Measurements from ENCODE around the gene UBAC2. TPM values are rescaled to one million over a fixed set of nuclear protein-coding genes. Genes with fewer than 3 reads are reported as not detected.

UBAC2 gene
- total RNA-seq, 1 donor from 2014 or later, result 87.7 TPM

- Histone ChIP-seq H3K36me3 (no peaks in the 10 kb centered on the region), H3K27me3 (no peaks in the 10 kb centered on the region), H3K4me3 (no peak within 1 kb of the TSS), H3K79me2 (ENCODE audit: low read depth) (no peaks in the 10 kb centered on the region), H4K20me1 (ENCODE audit: low read depth) (peaks cover 5% of the 10 kb centered on the region), H2AFZ (replicated peaks) (no peak within 1 kb of the TSS), H3K9ac (no peak within 1 kb of the TSS), H3K9me3 (ENCODE audit: low read depth) (no peaks in the 10 kb centered on the region), H3K4me2 (no peak within 1 kb of the TSS), H3F3A (ENCODE audit: low read depth) (no peaks in the 10 kb centered on the region), H3K4me1 (no peaks in the 10 kb centered on the region), H3K27ac (no peak within 1 kb of the TSS)
- Mint-ChIP-seq H3K4me3 (no peak within 1 kb of the TSS), H3K27ac (peak within 1 kb of the TSS; percentile 68), H3K4me1 (peaks cover 17% of the 10 kb centered on the region), H3K27me3 (ENCODE audit: insufficient read depth, low read depth) (peaks cover 2% of the 10 kb centered on the region), H3K36me3 (peaks cover 10% of the 10 kb centered on the region), H3K9me3 (no peaks in the 10 kb centered on the region)
- no peak for DNase-seq (ENCODE audit: low spot score)
- TF ChIP-seq CTCF (IDR thresholded peaks at IDR 0.05) (no peak), EZH2 (IDR thresholded peaks at IDR 0.05) (no peak), EZH2phosphoT487 (IDR thresholded peaks at IDR 0.05) (no peak)
Measured at GRCh38 chr13:99307247-99307646, 106.6 kb downstream of the UBAC2 start, which contains the start of gene GPR183. Gene GPR183, minus strand, starts transcription at chr13:99307399. Its CDS starts 11,254 bp downstream, at chr13:99296145.

GRCh38 chr13:99307648-99308339, 107.1 kb downstream of the UBAC2 start:
- no peak overlapping the region for H3K27ac Mint-ChIP-seq
- no peaks in the 10 kb centered on the region for H3K27me3 ChIP-seq
- H3K36me3 ChIP-seq, result no peaks in the 10 kb centered on the region
- H2AFZ ChIP-seq (replicated peaks), result no peak overlapping the region
- no peak overlapping the region for H3K27ac ChIP-seq
- no peaks in the 10 kb centered on the region for H3F3A ChIP-seq (ENCODE audit: low read depth)
- H3K27me3 Mint-ChIP-seq (ENCODE audit: insufficient read depth, low read depth), result peaks cover 3% of the 10 kb centered on the region
- H3K4me1 Mint-ChIP-seq, result peaks cover 22% of the 10 kb centered on the region
- H4K20me1 ChIP-seq (ENCODE audit: low read depth), result no peaks in the 10 kb centered on the region
- H3K36me3 Mint-ChIP-seq, result peaks cover 13% of the 10 kb centered on the region
- H3K9ac ChIP-seq, result no peak overlapping the region
- no peak overlapping the region for H3K4me3 Mint-ChIP-seq
- H3K4me3 ChIP-seq, result no peak overlapping the region
- DNase-seq (ENCODE audit: low spot score), result no peak
- no peak overlapping the region for H3K4me2 ChIP-seq
- H3K9me3 Mint-ChIP-seq, result peaks cover 2% of the 10 kb centered on the region
- H3K4me1 ChIP-seq, result no peaks in the 10 kb centered on the region
- TF ChIP-seq EZH2 (IDR thresholded peaks at IDR 0.05) (no peak), EZH2phosphoT487 (IDR thresholded peaks at IDR 0.05) (no peak), CTCF (IDR thresholded peaks at IDR 0.05) (no peak)
- no peaks in the 10 kb centered on the region for H3K79me2 ChIP-seq (ENCODE audit: low read depth)
- no peaks in the 10 kb centered on the region for H3K9me3 ChIP-seq (ENCODE audit: low read depth)

- Histone ChIP-seq H3K79me2 (ENCODE audit: low read depth) (no peaks in the 10 kb centered on the region), H3K4me1 (peaks cover under 1% of the 10 kb centered on the region), H3K4me2 (no peak overlapping the region), H3K4me3 (no peak overlapping the region), H3K27ac (no peak overlapping the region), H2AFZ (replicated peaks) (no peak overlapping the region), H3K9ac (no peak overlapping the region), H3K36me3 (no peaks in the 10 kb centered on the region), H3F3A (ENCODE audit: low read depth) (no peaks in the 10 kb centered on the region), H4K20me1 (ENCODE audit: low read depth) (no peaks in the 10 kb centered on the region), H3K27me3 (no peaks in the 10 kb centered on the region), H3K9me3 (ENCODE audit: low read depth) (no peaks in the 10 kb centered on the region)
- Mint-ChIP-seq H3K27ac (no peak overlapping the region), H3K36me3 (peaks cover 17% of the 10 kb centered on the region), H3K4me1 (peaks cover 27% of the 10 kb centered on the region), H3K4me3 (no peak overlapping the region), H3K27me3 (ENCODE audit: insufficient read depth, low read depth) (peaks cover 4% of the 10 kb centered on the region), H3K9me3 (peaks cover 7% of the 10 kb centered on the region)
- no peak for DNase-seq (ENCODE audit: low spot score)
- TF ChIP-seq CTCF (IDR thresholded peaks at IDR 0.05) (no peak), EZH2phosphoT487 (IDR thresholded peaks at IDR 0.05) (no peak), EZH2 (IDR thresholded peaks at IDR 0.05) (no peak)
Measured at GRCh38 chr13:99308471-99309087, 107.9 kb downstream of the UBAC2 start.

Measured in neural progenitor cell (in vitro differentiated cells).